KBM-7 (cell line): ENCODE results near the gene NALCN.

Experiments used
- DNase-seq: peaks from one replicate; pipeline ENCODE4 v3.0.0-alpha.2; 2015
- in situ Hi-C: fragments of 300-500 bp; cut with MboI; formaldehyde crosslinking; loops from 2 replicates; pipeline ENCODE4 v1.14.3; 2020; ENCODE audit warnings: low sequenced_read_pairs, low pct_unique_long_range_greater_than_20kb, mixed read lengths

NALCN gene

DNA sequence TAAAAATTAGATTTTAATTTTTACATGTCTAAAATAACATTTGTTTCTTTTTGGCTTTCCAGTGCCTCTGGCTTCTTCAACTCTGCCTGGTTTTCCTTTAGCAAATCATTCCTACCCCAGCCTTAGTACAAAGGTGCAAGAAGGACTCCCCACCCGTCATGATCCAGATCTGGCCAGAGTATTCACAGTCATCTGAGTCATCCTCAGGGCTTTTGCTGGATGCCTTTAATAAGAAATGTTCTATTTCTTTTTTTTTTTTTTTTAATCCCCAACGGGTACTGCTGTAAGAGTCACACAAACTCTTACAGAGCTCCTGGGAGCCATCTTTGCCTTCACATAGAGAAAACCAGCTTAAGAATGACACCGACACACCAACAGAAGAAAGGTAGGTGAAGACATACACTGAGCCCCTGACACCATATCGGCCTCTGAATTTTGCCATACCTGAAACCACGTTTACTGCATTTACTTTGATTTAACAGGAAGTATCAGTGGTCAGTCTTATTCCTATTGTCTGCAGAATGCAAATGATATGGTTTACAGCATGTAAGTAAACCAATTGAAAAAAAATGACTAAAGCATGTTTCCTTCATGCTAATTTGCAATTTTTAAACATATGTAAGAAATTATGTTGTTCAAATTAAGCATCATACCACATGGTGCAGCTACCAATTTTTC, 184.4 kb downstream of the NALCN start:
- DNase-seq: no peak
- in situ Hi-C loops: no loop called here

DNA sequence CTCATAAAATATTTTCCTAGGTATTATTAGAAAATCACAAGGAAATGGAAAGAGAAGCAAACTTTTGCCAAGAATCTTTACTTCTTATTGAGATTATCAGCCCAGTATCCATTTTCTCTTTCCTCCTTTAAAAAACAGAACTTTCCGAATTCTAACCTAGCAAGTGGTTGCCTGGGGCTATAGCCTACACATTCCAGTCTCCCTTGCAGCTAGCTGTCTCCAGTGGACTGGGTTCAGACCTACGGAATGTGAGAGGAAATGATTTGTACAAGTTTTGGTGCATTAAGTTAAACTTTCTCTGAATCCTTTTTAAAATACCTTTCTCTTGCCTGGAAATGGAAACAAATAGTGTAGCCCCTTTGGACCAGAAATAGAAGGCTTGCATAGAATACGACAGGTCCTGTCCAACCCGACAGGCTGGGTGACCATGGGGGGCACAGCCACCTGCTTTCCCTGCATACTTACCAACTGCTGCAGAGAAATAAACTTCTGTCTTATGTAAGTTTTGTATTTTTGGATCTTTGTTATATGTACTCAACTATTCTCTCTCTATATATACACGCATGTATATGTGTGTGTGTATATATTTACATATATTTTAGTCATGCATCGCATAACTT, 185.9 kb downstream of the NALCN start:
- no peak for DNase-seq
- in situ Hi-C loops: no loop called here

DNA sequence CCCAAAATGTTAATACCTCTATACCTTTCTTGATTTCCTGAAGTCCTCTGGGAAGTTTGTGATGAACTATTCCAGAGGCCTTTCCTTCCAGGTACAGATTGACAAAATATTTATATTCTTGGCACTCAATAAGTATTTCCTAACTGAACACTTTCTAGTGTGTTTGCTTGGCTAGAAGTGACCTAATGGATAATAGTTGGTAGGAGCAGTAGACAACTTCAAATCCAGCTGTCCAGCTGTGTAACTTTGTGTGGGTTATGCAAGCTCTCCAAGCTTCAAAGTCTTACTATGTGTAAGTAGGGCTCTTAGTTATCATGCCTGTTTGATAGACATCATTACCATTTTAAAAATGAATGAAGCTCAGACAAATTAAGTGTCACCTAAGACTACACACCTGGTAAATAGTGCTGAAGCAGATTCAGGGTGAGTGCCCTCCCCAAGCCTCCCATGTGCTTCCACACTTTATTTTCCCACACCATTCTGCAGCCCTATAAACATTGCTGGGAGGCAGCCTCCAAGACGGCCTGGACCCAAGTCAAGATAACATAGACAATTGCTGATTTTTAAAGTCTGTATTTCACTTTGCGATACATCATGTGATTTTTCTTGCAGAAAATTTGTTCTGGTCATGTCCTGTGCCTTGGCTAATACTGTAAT, 196.6 kb downstream of the NALCN start:
- no peak for DNase-seq

DNA sequence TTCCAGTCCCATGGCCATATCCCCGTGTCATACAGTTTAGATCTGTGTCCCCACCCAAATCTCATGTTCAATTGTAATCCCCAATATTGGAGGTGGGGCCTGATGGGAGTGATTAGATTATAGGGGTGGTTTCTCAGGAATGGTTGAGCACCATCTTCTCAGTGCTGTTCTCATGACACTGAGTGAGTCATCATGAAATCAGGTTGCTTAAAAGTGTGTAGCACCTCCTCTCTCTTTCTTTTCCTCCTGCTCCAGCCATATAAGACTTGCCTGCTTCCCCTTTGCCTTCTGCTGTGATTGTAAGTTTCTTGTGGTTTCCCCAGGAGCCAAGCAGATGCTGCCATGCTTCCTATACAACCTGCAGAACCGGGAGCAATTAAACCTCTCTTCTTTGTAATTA, 197.8 kb downstream of the NALCN start:
- in situ Hi-C loops: no loop called here
- DNase-seq: no peak

More for the DNA sequence above, 196.6 kb downstream of the NALCN start:
- in situ Hi-C loops: no loop called here

DNA sequence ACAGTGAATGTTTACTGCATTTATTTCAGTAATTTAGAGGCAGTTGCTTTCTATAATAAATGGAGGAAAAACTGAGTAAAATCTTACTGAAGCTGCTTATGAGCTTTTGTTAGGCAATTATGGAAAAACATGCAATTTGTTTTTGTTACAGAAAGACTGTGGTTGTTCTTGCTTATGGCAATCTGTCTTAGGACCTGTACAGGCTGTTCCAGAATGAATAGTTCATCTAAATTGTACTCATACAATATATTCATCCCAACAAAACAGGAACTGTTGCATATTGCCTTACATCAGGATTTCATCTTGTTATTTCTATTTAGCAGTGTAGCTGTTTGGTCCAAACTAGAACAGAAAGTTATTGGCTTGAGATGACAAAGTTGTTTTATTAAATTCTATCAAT, 199.2 kb downstream of the NALCN start:
- DNase-seq: no peak
- in situ Hi-C loops: no loop called here

DNA sequence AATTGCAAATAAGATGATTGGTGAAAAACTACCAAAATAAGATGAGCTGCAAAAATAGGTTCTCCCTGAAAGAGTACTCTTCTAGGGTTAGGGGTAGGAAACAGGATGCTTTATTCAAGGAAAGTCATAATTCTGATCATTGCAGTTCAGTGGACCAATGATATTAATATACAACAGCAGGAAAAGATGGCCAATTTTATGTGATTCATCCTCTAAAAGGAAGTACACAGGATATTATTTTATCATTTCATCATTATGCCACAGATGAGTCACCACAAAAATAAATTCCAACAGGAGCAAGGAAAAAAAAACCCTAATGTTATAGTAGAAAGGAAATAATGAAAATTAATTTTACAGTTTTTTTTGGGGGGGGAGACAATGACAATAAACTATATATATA, 205.0 kb downstream of the NALCN start:
- in situ Hi-C loops: no loop called here

DNA sequence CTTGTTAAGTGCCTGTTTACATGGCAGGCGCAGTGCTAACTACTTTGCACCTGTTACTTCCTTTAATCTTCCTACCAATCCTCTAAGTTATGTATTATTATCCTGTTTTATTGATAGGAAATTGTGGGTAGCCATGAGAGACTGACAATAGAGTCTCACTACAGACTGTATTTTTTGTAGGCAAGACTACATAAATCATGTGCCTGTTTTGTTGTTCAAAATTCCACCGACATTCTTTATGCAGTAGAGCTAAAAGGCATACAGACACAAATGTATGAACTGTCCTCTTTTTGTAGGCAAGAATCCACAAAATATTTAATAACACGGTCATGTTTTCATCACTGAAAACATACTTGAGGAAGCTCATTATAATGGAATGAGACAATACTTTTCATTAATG, 205.5 kb downstream of the NALCN start:
- DNase-seq: no peak
- in situ Hi-C loops: no loop called here

More for the DNA sequence above, 205.0 kb downstream of the NALCN start:
- DNase-seq: no peak

DNA sequence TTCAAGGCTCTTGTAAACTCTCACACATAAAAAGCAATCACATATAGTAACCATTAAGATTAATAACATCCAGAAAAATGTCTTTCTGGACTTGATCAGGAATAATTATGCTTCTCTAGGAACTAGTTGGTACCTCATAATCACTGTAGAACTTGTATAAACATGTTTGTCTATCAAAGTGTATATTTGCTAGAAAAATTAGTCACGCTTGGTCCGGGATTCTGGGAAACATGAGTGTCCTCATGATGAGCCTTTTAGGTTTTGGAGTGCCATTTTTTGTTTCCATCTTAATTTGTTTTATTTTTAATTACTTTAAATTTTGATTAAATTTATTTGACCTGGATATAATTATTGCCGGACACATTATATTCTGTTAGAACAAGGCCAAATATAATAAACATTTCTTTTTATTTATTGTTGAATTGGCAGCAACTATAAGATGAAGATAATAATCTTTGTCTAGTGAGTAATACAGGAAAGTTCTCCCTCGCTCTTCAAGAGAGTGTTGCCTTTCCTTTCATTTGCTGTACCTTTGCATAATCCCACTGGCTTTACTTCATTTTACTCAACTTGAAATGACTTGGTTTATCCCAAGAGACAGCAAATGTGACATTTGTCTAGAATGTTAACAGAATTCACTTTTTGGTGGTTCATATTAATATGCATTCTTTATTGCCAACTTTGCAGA, 207.0 kb downstream of the NALCN start:
- DNase-seq: no peak
- in situ Hi-C loops: no loop called here

DNA sequence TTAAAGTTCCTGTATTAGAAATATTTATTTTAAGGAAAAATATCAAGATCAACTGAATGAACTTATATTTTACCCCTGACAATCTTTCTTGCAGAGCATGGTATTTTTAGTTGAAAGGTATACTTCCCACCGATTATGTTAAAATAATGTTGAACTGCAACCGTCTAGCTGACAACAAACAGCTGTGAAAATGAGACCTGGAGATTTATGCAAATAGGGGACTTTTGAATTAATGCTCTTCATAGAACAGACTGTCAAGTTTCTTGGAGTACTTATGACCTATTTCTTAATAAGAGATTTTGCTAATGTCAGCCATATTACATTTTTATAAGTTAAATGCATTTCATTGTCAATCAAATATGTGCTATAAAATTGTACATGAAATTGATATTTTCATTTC, 210.9 kb downstream of the NALCN start:
- DNase-seq: no peak
- in situ Hi-C loops: no loop called here

DNA sequence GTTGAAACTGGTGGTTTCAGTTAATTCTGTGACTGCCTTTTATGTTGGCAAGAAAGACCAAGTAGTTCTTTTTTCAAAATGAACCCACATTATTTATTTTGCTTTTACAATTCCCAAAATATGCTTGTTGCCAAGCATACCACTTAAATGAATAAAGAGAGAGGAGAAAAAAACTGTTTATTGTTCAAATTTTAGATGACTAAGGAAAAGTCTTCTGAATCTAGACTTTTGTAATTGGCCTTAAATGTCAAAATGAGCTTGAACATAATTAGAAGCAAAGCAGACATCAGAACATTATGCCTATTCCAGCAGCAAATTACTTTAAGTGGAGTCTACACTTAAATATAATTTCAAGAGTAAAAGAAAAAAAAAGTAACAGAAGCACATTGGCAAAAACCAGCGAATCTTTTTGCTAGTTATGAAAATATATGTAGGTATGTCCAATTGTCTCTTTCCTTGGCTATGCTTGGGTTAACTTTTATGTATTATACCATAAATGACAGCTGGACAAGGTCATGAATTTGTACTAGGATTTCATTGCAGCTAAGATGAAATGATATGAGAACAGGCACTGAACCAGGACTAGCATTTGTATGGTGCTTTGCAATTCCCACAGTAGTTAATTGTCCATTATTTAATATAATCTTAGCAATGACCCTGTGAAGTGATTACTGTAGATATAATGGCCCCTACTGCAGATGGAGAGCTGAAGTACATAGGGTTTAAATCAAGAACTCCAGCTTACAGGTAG, 211.9 kb downstream of the NALCN start:
- in situ Hi-C loops: no loop called here
- no peak for DNase-seq

DNA sequence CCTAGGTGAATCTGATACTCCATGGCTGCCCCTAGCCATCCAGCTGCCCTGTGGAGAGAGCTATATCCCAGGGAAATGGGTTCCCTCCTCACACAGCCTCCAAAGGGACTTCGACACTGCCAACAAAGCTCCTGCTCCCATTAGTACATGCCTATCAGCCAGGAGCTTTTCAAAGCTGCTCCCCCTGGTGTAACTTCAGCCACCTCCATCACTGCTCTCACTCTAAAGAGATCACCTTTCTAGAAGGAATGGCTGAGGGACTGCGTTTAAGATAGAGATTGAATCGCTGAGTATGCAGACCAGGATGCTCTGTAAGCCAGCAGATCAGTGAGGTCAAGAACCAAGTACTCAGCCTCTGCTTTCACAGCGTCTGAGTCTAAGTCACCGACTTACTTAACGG, 213.7 kb downstream of the NALCN start:
- no peak for DNase-seq
- in situ Hi-C loops: no loop called here

DNA sequence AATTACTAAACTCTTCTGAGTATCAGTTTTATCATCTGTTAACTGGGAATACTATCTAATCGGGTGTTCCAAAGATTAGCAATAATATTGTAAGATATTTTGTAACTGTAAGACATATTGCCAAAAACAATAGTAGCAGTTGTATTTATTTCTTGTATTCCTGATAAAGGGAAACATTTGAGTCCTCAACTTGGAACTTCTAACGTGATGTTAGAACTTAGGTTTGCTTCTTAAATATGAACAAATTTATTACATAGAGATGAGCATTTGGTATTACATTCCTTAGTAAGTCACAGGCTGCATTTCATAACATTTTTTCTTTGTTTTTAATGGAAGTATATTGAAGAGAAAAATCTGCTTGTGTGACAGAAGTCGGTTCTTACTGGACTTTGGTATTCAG, 225.3 kb downstream of the NALCN start:
- in situ Hi-C loops: no loop called here

DNA sequence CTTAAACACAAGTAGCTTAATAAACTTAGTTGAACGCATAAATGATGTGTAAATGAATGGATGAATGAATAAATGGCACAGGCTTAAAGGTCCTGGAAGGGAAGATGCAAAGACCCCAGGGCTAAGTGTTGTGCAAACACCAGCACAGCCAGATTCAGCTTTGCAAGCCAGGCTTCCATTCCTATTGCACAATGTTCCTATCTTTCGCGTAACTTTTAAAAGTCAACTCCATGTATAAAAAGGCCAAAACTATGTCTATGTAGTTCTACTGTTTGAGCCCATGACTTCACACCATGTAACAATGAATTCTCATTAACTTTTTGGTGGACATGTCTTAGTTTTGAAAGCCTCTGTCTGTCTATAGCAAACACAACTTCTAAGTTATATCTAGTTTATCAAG, 226.0 kb downstream of the NALCN start:
- in situ Hi-C loops: no loop called here
- no peak for DNase-seq

More for the DNA sequence above, 225.3 kb downstream of the NALCN start:
- DNase-seq: no peak

DNA sequence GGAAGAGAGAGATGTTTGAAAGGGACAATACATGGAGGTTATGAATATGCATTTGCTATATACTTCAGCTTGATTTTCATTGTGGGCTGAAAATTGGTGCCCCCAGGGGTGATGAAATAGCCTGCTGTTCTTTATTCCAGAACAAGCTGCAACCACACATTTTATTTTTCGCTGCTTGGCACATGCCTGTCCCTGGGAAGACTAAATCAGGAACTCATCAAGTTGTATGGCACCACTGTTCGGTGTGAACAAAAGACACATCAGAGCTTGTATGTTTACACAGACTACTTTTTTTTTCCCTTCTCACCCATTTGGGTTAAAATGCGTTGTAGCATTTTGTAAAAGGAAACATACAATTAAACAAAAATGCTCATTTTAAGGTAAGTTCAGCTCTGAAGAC, 230.7 kb downstream of the NALCN start:
- no peak for DNase-seq
- in situ Hi-C loops: no loop called here

DNA sequence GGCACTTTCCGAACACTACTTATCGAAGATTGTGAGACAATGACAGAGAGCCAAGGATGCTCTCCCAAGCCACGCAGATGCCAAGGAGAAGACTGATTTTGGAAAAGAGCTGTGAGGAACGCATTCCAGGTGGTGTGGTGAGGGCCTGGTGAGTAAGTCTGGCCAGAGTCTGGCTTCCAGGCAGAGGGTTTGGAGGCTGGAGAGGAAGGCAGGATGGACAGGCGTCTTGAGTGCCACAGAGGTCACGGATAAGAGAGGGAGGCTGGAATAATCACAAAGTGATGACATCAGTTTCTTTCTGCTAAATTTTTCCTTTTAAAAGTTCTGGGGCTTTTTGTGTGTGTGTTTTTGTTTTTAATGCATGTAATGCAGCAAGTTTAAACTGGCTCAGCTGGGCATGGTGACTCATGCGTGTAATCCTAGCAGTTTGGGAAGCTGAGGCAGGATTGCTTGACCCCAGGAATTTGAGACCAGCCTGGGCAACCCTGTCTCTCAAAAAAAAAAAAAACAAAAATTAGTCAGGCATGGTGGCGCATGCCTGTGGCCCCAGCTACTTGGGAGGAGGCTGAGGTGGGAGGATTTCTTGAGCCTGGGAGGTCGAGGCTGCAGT, 235.1 kb downstream of the NALCN start:
- in situ Hi-C loops: no loop called here
- DNase-seq: no peak

DNA sequence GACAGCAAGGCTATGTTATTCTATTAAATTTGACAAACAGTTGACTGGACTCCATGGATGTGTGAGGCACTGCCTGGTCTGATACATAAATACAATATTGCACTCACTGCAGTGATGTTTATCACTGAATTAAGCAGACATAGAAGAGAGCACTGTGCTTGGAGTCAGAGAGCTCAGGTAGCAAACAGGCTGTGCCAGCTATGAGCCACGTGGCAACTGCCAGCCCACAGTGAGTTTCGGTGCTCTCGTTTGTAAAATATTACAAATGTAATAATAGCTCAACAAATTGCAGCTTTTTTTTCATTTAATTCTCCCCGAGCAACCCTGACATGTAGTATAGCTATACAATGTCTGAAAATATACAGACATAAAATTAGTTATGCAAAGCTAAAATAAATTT, 237.3 kb downstream of the NALCN start:
- in situ Hi-C loops: no loop called here
- DNase-seq: no peak

DNA sequence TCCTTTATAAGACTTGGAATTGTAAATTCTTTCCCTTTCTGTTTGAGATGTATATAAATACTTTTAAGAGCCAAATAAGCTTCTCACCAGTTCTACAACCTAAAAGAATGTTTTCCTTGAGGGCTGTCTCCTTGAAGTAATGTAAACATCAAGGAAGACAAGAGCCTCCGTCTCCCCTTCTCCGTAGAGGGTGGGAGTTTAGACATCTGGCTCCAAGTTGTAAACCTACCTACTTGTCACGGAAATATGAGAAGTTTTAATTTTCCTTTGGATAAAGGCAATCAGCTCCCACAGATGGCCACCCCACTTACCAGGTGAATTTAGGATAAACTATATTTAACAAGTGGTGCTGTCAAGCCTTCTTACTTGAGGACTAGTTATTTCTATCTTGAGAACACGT, 237.9 kb downstream of the NALCN start:
- in situ Hi-C loops: no loop called here
- no peak for DNase-seq

DNA sequence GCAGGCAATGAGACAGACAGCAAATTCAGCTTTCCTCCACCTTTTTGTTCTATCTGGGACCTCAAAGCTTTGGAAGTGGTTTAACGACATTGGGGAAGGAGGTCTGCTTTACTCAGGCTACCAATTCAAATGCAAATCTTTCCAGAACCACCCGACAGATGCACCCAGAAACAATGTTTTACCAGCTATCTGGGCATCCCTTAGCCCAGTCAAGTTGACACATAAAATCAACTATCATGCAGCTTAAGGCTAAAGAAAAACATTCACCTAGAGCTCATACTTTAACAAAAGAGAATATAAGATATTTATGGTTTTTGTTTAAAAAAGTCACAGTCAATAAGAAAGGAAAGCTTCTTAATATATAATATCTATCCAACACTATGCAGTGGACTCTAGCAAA, 246.0 kb downstream of the NALCN start:
- no peak for DNase-seq
- in situ Hi-C loops: no loop called here

DNA sequence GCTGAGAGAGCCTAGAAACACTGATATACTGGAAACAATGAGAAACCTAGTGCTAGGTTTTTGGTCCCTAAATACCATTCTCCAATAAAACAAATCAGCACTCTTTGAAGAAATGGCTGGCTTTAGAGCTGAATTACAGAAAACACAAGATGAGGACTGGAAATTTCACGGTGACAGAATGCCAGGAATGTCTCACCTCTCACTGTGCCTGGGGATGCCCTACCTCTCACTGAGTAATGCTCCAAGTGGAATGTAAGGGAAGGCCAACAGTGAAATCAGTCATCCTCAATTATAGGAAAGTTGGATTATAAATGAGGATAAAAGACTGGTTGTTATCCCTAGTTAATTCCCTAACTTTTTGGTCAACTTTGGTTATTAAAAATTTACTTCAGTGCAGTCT, 259.0 kb downstream of the NALCN start:
- in situ Hi-C loops: no loop called here
- DNase-seq: no peak
